SK-N-DZ (cell line): ENCODE results near the gene TOMM6.

Experiments used
- DNase-seq: peaks from one replicate; pipeline ENCODE4 v3.0.0-alpha.2; 2015; ENCODE audit warnings: low spot score
- small RNA-seq, 2 experiments: library from RNA; depleted of rRNA; stranded (forward); fragments of <200 nt; gene quantifications; one replicate each; pipeline ENCODE3, GENCODE V24; 2014

The TOMM6 gene

GRCh38 chr6:41823178-41823577, 35.7 kb downstream of the TOMM6 start:
- DNase-seq, result no peak

- no peak for DNase-seq
These were observed 37.4 kb downstream of the TOMM6 start for GRCh38 chr6:41824571-41825569.

- DNase-seq, result no peak
These were observed 39.0 kb downstream of the TOMM6 start for GRCh38 chr6:41826343-41827022.

- no peak for DNase-seq
These were observed 44.8 kb downstream of the TOMM6 start for GRCh38 chr6:41832263-41832662.

GRCh38 chr6:41836022-41836659, 48.6 kb downstream of the TOMM6 start:
- DNase-seq, result no peak

GRCh38 chr6:41836660-41837052, 49.2 kb downstream of the TOMM6 start:
- no peak for DNase-seq

Small RNA genes lying within 50 kb of the gene (small RNA-seq; reads per million reads assigned to genes)
- gene AL365205.2, result 0 reads per million in 2 experiments
- 0 reads per million in 2 experiments for gene AL365205.3
- 0 to 0.05 reads per million in 2 experiments for gene RF00393
